ENCODE results near the gene TEAD1.

DNA sequence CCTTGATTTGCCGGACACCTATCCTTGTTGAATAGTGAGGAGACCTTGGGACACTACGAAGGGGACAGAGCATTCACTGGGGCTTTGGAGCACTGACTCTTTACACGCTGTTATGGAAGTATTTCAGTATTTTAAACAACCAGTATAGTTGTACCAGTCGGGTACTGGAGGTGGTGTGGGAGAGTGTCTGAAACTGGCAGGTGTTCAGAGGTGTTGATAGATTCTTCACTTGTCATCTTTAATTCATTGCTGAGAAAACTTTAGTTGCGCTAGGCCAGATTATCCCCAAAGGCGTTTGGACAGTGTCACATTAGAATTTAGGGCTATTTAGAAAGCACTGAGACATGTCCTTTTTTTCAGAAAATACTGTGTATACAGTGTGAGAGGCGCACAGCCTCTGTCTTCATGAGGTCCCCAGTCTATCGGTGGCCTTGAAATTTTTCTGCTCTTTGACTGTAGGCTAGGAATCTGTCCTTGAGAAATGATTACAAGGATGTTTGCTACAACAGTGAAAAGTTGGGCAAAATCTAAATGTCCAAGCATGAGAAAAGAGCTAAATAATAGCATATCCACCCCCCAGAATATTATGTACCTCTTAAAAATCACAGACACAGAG is 69.7 kb downstream of the TEAD1 start:
- TF ChIP-seq, protein P1, sequence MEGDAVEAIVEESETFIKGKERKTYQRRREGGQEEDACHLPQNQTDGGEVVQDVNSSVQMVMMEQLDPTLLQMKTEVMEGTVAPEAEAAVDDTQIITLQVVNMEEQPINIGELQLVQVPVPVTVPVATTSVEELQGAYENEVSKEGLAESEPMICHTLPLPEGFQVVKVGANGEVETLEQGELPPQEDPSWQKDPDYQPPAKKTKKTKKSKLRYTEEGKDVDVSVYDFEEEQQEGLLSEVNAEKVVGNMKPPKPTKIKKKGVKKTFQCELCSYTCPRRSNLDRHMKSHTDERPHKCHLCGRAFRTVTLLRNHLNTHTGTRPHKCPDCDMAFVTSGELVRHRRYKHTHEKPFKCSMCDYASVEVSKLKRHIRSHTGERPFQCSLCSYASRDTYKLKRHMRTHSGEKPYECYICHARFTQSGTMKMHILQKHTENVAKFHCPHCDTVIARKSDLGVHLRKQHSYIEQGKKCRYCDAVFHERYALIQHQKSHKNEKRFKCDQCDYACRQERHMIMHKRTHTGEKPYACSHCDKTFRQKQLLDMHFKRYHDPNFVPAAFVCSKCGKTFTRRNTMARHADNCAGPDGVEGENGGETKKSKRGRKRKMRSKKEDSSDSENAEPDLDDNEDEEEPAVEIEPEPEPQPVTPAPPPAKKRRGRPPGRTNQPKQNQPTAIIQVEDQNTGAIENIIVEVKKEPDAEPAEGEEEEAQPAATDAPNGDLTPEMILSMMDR (IDR thresholded peaks at IDR 0.05; ENCODE audit: low read depth, low read length, missing input control): no peak
- TF ChIP-seq, protein P2, sequence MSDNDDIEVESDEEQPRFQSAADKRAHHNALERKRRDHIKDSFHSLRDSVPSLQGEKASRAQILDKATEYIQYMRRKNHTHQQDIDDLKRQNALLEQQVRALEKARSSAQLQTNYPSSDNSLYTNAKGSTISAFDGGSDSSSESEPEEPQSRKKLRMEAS (IDR thresholded peaks at IDR 0.05): no peak
- no peak for TF ChIP-seq EGR1 (IDR thresholded peaks at IDR 0.05; ENCODE audit: low read depth in 2 of 2)
- no peak for TF ChIP-seq RXRA (IDR thresholded peaks at IDR 0.05)
- no peak for TF ChIP-seq JUND (IDR thresholded peaks at IDR 0.05)
- TF ChIP-seq FOXA1 (IDR thresholded peaks at IDR 0.05): no peak
- no peak for TF ChIP-seq YY1 (IDR thresholded peaks at IDR 0.05)

Measured in liver (tissue), 3 donors.